Mucosa of descending colon (tissue), 3 donors: ENCODE measurements around the gene SLC39A12. TPM values are rescaled to one million over a fixed set of nuclear protein-coding genes. Genes with fewer than 3 reads are reported as not detected.

Source experiments
- ATAC-seq: fragments of 200-7000 bp; cut with Tn5 transposase; one replicate; pipeline ENCODE4 v1.9.1; 2020; ENCODE audit warnings: mild to moderate bottlenecking, moderate library complexity
- DNase-seq, 3 donors: peaks; one replicate each; pipeline ENCODE4 v3.0.0-alpha.2; 2020
- H3K36me3 ChIP-seq: fragments of 200-600 bp; one replicate; pipeline ENCODE4 v1.8.0; 2021; ENCODE audit warnings: low read depth, mild to moderate bottlenecking
- H3K4me1 ChIP-seq: fragments of 200-600 bp; one replicate; pipeline ENCODE4 v1.8.0; 2021; ENCODE audit warnings: low read depth, mild to moderate bottlenecking
- H3K4me3 ChIP-seq: fragments of 200-600 bp; one replicate; pipeline ENCODE4 v1.8.0; 2021; ENCODE audit warnings: mild to moderate bottlenecking
- H3K9me3 ChIP-seq: fragments of 200-600 bp; one replicate; pipeline ENCODE4 v1.8.0; 2021; ENCODE audit warnings: mild to moderate bottlenecking
- intact Hi-C, 2 donors: fragments of 100-400 bp; cut with DNase I in 1 of 2; cut with micrococcal nuclease in 1 of 2; formaldehyde crosslinking; loops; one replicate each; pipeline versions ENCODE4 v1.11.0 to v1.11.1; 2022; cut with DNase I, micrococcal nuclease
- total RNA-seq, 3 donors: library from RNA; stranded (reverse); fragmentation: NEBNext Ultra II Directional in 2 of 3; extraction: Animal tissue kit (Norgen Biotek cat#: 25700) in 2 of 3; gene quantifications; one replicate each; pipeline versions ENCODE4 v1.2.1 to v1.2.4, GENCODE V29; 2021 to 2023
- TF ChIP-seq, protein P1 (sequence below): fragments of 200-600 bp; IDR thresholded peaks from one replicate; pipeline ENCODE4 v1.8.0; 2022; ENCODE audit warnings: antibody characterized with exemption, mild to moderate bottlenecking
- donor health status: DM: no; HTN: no; CAD: no; lungs with moderate emphysema.
- donor health status: DM: no; HTN: no; CAD: no.
- donor health status: DM: no; HTN: yes; CAD: no.

The SLC39A12 gene
- total RNA-seq, 3 donors from 2014 or later = 0.09 to 0.14 TPM; not detected in 1

DNA sequence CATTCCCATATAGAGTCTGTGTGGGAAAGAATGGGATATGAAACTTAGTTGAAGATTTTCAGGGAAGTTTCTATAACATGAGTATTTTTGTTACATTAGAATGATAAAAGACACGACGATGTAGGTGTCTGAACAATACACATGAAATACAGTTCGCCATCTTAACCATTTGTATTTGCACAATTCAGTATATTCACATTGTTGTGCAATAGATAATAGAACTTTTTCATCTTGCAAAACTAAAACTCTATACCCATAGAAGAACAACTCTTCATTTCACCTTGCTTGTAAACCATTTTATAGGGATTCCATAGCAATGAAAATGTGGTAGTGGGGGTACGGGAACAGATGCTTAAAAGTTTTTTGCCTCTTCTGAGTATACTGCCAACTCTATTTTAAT is 32.8 kb downstream of the SLC39A12 start:
- Histone ChIP-seq H3K4me1 (no peaks in the 10 kb centered on the region), H3K36me3 (no peaks in the 10 kb centered on the region), H3K9me3 (no peaks in the 10 kb centered on the region), H3K4me3 (no peak overlapping the region)
- ATAC-seq = no peak
- TF ChIP-seq, protein P1, sequence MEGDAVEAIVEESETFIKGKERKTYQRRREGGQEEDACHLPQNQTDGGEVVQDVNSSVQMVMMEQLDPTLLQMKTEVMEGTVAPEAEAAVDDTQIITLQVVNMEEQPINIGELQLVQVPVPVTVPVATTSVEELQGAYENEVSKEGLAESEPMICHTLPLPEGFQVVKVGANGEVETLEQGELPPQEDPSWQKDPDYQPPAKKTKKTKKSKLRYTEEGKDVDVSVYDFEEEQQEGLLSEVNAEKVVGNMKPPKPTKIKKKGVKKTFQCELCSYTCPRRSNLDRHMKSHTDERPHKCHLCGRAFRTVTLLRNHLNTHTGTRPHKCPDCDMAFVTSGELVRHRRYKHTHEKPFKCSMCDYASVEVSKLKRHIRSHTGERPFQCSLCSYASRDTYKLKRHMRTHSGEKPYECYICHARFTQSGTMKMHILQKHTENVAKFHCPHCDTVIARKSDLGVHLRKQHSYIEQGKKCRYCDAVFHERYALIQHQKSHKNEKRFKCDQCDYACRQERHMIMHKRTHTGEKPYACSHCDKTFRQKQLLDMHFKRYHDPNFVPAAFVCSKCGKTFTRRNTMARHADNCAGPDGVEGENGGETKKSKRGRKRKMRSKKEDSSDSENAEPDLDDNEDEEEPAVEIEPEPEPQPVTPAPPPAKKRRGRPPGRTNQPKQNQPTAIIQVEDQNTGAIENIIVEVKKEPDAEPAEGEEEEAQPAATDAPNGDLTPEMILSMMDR = no peak
- intact Hi-C loops = no loop called here
- DNase-seq = no peak

DNA sequence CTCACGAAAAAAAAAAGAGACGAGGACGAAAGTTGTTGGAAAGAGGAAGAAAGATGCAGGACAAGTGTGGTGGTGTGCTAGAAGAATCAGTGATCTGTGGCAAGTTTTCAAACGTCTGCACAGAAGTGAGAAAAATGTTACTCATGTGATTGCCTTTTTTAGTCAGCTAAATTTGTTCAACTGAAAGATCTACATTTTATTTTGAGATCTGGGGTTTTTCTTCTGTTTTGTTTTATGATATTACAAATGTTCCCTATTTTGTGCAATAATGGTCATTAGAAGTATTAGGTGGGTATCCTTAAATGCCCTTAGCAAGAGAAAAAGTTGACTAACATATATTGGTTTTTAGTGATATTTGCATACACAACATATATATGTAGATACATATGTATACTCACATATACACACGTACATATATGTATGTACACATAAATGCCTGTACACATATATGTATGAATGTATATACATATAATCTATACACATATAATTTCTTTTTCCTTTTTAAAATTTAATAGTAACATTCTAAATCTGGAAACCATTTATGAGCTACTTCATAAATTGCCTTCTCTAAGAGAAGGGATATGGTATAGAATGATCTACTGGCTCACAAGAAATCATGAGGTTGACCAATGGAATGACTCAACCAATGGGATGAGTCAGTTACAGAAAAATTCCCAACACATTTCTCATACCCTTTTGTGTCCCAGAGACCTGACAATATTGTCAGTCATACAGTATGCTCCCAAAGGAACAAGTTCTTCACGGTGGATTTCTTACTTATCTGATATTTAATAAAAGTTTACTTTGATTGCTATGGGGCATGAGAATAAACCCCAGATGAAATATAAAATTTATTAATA is 38.4 kb downstream of the SLC39A12 start:
- no peaks in the 10 kb centered on the region for H3K4me1 ChIP-seq
- intact Hi-C loops = no loop called here
- H3K4me3 ChIP-seq = no peak overlapping the region
- no peak for DNase-seq
- no peaks in the 10 kb centered on the region for H3K9me3 ChIP-seq
- no peak for ATAC-seq
- no peaks in the 10 kb centered on the region for H3K36me3 ChIP-seq
- TF ChIP-seq, protein P1 = no peak

DNA sequence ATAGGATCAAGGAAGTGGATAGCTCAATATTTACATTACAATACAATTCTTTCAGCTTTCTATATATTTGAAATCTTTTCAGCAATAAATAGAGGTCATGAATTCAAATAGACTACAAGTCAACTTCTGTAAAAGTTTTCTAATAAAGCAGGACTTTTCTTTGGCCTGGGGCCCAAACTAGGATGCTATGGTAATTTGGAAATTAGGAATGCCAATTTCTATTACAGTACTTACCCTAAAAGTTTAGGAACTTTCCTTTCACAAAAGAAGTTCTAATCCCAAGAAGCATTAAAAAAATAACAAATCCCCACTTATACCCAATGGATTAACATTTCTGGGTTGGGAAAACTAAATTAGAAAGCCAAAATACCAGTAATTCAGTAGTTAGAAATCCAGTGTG is 40.5 kb downstream of the SLC39A12 start:
- intact Hi-C loops = no loop called here
- TF ChIP-seq, protein P1 = no peak

DNA sequence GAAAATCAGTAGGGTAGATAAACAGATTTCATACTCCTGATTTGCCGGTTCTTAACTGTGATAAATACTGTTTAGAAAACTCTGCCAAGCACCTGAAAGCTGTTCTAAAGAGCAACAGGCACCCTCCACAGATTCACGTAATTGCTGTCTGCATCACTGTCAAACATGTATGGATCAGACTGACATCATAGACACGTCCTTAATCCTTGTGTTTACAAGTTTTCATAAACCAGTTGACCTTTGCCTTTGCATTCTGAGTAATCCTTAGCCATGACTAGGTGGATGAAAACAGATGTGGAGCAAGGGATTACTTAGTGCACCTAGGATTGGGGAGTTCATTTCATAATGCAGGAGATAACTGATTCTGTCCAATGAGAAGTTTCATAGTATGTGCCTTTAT is 41.6 kb downstream of the SLC39A12 start:
- intact Hi-C loops = no loop called here
- no peak overlapping the region for H3K4me3 ChIP-seq
- H3K9me3 ChIP-seq = no peaks in the 10 kb centered on the region
- ATAC-seq (peak; percentile 55), DNase-seq (no peak)
- no peaks in the 10 kb centered on the region for H3K4me1 ChIP-seq
- H3K36me3 ChIP-seq = no peaks in the 10 kb centered on the region
- TF ChIP-seq, protein P1 = no peak

More for the DNA sequence above, 40.5 kb downstream of the SLC39A12 start:
- Histone ChIP-seq H3K36me3 (no peaks in the 10 kb centered on the region), H3K4me1 (no peaks in the 10 kb centered on the region), H3K4me3 (no peak overlapping the region), H3K9me3 (no peaks in the 10 kb centered on the region)
- no peak for DNase-seq
- ATAC-seq = no peak

DNA sequence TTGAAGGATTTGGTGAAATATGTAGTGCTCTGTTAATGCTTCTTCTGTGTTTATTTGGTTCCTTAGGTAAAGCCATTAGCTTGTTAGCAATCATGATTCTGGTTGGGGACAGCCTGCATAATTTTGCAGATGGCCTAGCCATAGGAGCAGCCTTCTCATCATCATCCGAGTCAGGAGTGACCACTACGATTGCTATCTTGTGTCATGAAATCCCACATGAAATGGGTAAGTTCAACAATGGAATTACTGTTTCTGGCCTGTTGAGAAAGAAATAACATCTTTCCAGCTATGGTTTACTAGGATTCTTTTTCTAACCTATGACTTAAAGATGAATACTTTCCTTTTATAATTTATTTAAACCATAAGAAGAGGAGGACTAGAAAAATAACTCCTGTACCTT is 48.9 kb downstream of the SLC39A12 start:
- Histone ChIP-seq H3K9me3 (no peaks in the 10 kb centered on the region), H3K4me3 (no peak overlapping the region), H3K36me3 (no peaks in the 10 kb centered on the region), H3K4me1 (no peaks in the 10 kb centered on the region)
- intact Hi-C loops = no loop called here
- DNase-seq (no peak), ATAC-seq (no peak)
- TF ChIP-seq, protein P1 = no peak
